Hepatocyte (in vitro differentiated cells): ENCODE data around the gene PLA2G2C.

ENCODE experiments used
- CTCF ChIP-seq: fragments of 200-600 bp; sonication (generic); IDR thresholded peaks from 2 replicates; pipeline ENCODE4 v1.5.1; 2016; ENCODE audit warnings: antibody characterized with exemption, mild to moderate bottlenecking; ENCODE audit not compliant: poor library complexity
- EZH2 ChIP-seq: fragments of 200-600 bp; sonication (generic); IDR thresholded peaks from 2 replicates; pipeline ENCODE4 v1.6.1; 2016; ENCODE audit warnings: antibody characterized with exemption, mild to moderate bottlenecking, borderline replicate concordance
- EZH2phosphoT487 ChIP-seq: fragments of 200-600 bp; sonication (generic); IDR thresholded peaks from one replicate; pipeline ENCODE4 v1.6.1; 2018; ENCODE audit warnings: antibody characterized with exemption, mild to moderate bottlenecking, low read depth, moderate library complexity; ENCODE audit not compliant: unreplicated experiment, severe bottlenecking

GRCh38 chr1:20227704-20228103 lies 41.4 kb upstream of the PLA2G2C start:
- TF ChIP-seq EZH2 (no peak), CTCF (no peak), EZH2phosphoT487 (no peak)
